Left kidney (tissue), 2 donors: ENCODE measurements around the gene RSAD2. TPM values are rescaled to one million over a fixed set of nuclear protein-coding genes. Genes with fewer than 3 reads are reported as not detected.
A peak's percentile ranks its signal among the peaks of the same experiment; 100 is the strongest.

Source experiments
- DNase-seq: peaks from one replicate; pipeline ENCODE4 v3.0.0-alpha.2; 2013
- polyA plus RNA-seq: library from polyadenylated mRNA; unstranded; fragments of 120-200 nt; gene quantifications from one replicate; pipeline ENCODE4 v1.2.1, GENCODE V29; 2013; ENCODE audit not compliant: insufficient read length

Gene RSAD2
- polyA plus RNA-seq, 1 donor, result 5.3 TPM

DNA sequence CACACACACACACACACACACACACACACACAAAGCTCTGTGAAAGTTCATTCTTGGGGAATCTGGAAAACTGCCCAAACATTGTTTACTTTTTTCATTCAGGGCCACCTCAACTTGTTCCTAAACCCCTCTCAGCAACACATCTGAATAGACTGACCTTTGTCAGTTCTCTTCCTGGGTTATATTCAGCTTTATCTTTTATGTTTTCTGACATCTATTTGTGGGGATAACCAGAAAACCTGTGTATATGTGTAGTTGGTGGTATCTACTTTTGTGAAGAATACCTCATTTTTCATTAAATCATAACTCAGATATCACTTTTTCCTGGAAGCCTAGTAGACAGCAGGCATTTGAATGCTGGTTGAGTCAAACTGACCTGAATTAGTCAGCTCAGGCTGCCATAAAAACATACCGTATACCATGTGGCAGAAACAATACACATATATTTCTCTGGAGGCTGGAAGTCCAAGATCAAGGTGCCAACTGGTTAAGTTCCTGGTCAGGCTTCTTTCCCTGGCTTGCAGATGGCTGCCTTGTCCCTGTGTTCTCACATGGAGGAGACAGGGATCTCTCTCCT is 28.7 kb downstream of the RSAD2 start:
- no peak for DNase-seq

DNA sequence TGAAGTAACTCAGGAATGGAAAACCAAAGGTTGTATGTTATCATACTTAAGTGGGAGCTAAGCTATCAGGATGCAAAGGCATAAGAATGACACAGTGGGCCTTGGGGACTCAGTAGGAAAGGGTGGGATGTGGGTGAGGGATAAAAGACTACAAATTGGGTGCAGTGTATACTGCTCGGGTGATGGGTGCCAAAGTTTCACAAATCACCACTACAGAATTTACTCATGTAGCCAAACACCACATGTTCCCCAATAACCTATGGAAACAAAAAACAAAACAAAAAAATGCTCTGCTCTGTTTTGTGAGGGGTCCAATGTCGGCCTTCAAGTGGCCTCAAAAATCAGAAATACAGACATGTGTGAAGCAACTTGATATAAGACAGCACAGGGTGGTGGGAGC is 30.7 kb downstream of the RSAD2 start:
- DNase-seq, result no peak

DNA sequence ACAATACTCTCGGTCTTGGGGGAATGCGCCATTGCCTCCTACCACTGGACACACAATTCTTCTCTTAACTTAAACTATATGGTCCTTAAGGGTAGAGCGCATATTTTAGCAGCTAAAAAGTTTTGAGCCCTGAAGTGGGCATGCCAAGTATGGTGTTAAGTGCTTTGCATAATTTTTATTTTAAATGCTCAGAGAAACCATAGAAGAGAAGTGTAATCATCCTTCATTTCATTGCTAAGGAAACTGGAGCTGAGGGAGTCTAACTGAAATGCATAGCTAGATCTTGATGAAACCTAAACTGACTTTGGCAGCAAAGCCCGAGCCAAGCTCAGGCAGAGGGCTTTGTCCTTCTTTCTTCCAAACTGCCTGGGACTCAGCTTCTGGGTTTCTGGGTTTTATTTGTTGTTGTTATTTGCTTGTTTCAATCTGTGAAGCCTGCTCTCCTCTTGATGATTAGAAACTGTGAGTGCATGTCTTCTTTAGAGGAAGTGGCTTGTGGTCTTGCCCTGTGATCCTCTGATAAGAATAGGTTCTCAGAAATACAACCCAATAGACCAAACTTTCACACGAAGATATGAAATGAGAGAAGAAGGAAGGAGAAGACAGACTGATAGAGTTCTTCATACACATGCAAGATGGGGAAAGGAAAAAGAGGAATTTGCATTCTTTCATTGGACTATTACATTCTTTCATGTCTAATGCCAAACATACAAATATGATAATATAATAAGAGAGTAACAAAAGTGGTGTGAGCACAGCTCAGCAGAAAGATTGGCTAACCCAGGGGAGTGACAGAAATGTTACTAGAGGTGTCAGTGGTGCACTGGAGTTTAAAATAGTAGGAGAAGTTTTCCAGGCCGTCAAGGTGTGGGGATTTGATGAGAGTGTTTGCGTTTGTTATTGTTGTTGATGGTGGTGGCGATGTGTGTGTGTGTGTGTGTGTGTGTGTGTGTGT is 32.1 kb downstream of the RSAD2 start:
- no peak for DNase-seq

DNA sequence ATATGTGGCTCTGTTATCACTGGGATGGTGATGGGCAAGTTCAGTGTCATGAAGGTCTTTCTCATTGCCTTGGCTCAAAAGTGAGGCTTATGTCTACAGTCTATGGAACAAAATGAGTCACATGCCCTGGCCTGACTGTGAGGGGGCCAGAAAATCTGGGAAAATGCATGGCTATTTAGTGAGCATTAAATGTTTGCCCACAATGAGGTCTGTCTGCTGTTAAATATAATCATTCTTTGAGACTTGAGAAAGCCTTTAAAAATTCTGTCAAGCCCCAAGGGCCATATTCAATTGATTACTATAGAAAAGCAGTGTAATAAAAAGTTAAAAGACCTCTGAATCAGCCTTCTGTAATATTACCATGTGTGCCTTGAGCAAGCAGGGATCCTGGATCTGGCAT is 34.1 kb downstream of the RSAD2 start:
- no peak for DNase-seq

DNA sequence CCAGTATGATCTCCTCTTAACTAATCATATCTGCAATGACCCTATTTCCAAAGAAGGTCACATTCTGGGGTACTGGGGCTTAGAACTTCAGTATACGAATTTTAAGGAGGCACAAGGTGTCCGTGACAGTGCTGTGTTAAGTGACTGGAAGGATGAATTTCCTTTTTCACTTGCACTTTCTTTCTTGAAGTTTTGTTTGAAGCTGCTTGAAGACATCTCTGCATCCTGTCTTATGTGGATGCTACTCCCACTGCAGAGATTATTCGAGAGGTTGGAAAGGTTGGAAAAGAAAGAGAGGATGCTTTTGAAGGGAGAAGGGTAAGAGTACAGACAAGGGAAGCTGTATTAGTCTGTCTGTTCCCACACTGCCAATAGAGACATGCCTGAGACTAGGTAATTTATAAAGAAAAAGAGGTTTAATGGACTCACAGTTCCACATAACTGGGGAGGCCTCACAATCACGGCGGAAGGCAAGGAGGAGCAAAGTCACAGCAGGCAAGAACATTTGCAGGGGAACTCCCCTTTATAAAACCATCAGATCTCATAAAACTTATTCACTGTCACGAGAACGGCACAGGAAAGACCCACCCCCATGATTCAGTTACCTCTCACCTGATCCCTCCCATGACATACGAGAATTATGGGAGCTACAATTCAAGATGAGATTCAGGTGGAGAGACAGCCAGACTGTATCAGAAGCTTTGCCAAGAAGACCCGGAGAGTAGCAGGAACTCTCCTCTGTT is 36.0 kb downstream of the RSAD2 start:
- DNase-seq, result no peak

DNA sequence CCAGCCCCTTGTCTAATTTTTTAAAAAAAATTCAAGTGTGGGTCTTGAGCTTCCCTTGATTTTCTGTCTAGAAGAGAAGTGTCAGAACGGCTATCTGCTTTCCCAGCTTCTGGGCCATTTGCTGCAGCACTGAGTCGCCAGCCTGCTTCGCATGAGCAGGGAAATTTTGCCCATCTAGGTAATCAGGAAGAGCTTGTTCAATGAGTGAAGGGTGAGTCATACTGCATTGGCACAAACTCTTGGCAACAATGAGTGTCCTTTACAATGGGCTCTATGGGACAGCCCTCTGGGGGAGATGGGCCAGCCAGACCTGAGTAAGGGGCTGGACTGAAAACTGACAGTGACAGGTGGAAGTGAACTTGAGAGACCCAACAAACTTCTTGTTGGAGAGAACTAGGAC is 37.3 kb downstream of the RSAD2 start:
- DNase-seq, result no peak

DNA sequence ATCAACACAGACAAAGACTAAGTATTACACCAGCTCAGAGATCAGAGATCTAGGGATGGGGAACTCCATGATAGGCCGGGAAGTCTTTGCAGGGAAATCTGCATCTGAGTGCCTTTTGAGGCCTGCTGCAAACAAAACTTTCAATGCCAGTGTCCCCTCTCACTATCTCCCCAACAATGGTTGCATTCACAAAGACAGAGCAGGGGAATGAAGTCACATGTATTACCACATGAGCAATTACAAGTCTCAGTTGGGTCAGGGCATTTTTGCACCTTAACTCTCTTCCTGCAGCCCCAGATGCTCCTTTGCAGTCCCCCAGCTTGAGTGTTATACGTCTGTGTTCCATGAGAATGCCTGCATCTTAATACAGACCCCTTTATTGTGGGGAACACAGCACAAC is 37.8 kb downstream of the RSAD2 start:
- DNase-seq, result no peak

DNA sequence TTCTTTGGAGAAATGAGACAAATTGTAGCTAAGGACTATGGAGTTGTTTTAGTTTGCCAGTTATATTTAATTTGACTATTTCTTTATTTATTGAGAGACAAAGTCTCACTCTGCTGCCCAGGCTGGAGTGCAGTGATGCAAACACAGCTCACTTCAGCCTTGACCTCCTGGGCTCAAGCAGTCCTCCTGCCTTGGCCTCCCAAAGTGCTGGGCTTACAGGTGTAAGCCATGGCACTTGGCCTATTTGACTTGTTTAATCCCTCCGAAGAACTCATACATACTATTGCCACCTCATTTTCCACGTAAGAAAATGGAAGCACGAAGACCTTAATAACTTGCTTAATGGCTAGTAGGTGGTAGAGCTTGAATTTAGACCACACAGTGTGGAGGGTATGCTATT is 38.6 kb downstream of the RSAD2 start:
- DNase-seq, result no peak

DNA sequence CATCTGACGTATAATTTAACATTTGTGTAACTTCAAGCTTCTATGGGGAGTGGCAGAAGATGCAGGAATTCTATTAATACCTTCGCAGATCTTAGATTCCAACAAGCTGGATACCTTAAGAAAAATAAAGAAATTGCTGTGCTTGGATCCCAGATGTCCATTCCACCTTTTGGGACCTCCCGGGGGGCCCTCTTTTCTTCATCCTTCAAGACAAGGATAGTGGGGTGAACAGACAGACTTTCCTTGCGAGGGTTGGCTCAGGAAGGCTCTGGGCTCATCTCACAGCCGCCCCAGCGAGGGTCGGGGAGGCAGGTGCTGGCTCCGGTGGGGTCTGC is 39.1 kb downstream of the RSAD2 start:
- no peak for DNase-seq

DNA sequence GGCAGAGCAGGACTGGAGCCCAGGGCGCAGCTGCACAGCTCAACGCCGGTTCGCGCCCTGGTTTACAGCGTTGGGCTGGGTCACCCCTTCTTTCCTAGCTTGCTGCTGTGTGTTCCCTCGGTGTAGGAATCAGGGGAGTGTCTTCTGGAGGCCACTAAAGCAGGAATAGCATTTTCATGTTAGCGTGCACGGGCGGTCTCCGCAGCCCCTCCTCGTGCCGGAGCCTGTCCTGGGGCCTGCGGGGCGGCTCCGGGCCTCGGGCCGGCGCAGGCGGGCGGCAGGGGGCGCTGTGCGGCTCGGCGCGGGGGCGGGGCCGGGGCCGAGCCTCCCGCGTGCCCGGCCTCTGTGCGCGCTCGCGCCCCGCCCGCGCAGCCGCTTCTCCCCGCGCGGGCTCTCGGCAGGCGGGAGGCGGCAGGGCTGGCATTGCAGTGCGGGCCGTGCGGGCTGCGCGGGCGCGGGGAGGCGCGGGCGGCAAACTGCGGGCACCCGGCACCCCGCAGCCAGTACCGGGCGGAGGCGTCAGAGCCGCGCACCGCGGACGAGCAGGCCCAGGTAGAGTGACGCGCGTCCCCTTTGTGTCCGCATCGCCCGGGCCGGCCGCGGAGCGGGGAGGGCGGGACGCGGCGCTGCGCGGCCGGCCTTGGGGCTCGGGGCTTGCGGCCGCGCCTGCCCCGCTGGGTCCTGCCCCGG is 39.6 kb downstream of the RSAD2 start, which contains the start of gene RNF144A:
TSS of gene RNF144A (plus strand) at position 342 of the 690 bp plus-strand sequence. CDS start 79,515 bp downstream, outside the sequence.
- DNase-seq, result no peak

DNA sequence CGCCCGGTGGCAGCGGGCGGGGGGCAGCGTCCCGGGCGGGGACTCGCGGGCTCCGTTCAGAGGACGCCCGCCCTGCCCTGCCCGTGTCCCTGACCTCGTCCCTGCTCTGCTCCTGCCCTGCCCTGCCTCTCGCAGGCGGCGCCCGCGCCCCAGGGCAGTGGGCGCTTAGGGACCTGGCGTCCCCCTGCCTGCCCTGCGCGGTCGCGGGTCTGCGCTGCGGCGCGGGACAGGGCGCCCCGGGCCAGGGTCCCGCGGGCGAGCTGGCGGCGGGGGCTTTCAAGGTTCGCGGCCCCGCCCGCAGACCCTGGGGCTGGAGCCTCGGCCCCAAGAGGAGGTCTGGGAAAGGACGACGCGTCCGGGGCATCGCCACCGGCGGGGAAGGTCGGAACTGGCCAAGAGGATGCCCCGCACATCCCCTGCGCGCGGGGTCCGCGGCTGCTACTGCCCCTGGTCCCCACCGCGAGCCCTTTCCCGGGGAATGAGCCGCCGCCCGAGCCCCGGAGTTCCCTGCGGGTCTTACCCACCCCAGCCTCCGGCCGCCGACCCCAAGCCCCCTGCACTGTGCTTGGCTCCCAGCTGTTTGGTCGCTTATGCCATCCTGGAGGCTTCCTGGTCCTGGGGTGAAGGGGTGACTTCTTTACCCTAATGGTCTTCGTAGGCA is 40.3 kb downstream of the RSAD2 start:
- DNase-seq, result no peak

DNA sequence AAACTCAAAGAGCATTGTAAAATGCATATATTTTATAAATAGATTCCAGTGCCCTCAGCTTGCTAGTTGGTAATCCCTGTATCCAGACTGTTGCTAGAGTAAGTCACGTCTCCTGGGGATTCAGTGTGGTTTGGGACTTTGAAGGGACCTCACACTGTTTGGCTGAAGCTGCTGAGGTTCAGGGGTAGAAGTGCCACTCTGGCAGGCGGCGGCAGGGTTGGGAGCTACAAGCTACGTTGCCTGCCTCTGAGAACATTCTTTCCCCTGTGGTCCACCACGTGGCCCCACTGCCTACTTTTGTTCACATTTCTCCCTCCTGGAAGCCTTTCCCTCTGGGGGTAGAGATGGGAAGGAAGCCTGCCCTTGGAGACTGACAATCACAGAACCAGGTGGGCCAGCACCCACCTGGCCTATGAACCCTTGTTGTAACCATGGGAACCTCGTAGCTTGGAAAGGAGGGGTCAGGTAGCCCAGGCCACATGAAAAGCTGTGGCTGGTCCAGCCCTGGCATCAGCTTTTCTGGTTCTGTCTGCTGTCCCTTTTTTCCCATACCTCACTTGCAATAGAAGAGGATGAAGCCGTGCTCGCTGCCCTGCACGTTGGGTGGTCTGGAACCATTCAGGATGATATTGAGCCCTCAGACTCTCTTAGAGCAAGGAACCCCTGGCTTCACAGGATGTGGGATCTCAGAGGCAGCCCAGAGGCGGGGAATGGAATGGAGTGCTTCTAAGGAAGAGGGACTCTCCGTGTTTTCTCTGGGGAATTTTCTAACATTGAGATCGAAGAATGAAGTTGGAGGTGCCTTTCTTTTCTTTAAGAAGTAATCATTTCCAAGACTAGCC is 42.5 kb downstream of the RSAD2 start:
- DNase-seq, result no peak

DNA sequence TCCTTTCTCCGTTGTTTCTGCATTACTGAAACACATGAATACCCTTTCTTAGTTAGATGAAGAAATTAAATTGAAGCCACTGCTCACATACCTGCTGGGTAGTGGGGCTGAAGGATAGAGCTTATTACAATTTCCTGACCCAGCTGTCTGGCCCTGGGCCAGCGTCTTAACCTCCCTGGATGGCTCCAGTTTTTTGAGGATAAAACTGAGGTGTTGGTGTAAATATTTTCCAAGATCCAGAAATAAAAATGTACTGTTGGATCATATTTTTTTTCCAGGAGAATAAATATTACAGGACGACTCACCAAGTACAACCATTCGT is 43.1 kb downstream of the RSAD2 start:
- DNase-seq, result no peak

DNA sequence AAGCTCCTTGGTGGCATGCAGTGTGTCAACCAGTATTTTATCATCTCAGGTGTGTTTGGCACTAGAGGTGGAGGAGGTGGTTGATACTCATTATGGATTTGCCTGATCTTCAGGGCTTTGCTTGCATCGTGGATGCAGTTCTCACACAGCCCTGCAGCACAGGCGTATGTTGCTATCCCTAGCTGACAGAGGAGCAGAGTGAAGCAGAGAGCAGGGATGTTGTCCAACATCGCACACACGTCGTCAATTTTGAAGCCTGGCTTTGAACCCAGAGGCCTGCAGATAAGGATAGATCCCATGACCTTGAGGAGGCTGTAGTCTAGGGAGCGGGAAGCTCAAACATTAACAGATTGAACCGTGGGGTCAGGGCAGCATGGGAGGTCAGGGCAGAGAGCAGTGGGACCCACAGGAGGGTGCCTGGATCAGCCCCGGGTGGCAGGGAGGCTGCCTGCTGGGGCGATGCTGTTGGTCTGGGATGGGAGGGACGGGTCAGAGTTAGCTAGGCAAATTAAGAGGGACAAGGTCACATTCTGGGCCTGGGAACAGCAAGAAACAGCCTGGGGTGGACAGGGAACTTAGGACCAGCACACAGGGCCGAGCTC is 43.8 kb downstream of the RSAD2 start:
- DNase-seq, result no peak

DNA sequence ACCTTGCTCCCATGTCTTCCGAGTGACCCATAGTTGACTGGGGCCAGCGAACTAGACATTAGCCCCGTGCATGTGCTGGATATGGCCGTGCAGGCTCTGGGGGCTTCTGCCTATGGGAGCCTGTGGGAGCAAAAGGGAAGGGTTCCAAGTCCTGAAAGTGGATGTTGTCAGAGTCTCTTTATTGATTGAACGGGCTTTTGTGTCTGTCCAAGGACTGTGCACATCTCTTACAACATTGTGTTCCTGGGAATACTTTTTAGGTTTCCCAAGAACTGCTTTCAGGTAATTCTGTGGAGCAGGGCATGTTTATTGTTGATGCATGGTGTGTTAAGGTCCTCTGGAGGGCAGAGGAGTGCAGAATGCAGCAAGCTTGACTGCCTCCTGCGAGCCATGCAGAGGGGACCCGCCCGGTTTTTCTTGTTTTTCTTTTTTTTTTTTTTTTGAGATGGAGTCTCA is 44.7 kb downstream of the RSAD2 start:
- peak; percentile 60 for DNase-seq

DNA sequence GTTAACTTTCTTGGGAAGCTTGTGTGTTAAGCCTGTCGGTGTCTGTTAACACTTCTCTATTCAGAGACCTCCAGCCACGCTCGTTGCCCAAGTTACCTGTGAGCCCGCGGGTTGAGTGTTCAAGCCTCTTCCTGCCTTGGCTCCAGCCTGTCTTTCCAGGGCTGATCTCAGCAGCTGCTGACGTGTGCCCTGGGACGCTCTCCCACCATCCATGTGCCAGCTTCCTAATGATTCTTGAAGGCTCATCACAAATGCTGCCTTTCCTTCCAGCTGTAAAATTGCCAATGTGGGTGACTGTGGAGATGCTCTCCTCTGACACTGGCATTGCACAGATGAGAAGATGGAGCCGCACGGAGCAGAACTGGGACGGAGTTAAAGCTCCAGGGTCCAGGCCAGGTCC is 45.7 kb downstream of the RSAD2 start:
- DNase-seq, result no peak

DNA sequence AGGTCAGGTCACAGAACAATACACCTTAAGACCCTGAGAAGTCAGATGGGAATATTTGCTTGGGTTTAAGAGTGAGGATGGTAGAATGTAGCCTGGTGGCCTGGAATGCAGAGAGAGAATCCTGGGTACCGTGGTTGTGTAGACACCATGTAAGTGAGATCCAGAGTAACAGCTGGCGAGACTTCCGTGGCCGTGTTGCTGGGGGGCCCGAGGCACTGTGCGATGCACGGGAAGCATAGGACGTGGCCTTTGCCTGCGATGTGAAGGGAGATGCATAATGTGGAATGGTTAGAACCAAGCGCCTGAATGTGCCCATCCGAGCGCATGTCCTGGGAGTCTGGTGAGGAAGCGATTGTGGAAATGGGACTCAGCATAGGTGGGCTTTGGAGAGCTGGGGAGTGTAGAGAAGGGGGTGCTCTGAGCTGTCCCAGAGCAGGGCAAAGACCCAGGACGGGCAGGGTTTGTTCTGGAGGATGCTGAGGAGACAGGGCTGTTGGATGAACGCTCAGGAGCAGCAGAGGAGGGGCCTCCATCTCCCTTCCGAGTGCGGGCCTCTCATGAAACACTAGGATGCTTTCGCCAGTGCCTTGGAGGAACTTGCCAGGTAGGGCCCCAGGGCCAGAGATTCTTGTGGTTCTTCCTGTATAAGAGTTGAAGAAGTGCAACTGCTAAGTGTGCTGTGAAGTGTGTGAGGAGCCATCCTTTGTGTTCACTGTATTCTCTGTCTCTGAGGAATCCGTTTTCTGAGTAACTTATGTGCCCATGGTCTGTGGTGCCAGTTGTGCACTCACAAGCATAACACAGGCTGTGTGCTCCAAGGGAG is 46.7 kb downstream of the RSAD2 start:
- DNase-seq, result no peak

DNA sequence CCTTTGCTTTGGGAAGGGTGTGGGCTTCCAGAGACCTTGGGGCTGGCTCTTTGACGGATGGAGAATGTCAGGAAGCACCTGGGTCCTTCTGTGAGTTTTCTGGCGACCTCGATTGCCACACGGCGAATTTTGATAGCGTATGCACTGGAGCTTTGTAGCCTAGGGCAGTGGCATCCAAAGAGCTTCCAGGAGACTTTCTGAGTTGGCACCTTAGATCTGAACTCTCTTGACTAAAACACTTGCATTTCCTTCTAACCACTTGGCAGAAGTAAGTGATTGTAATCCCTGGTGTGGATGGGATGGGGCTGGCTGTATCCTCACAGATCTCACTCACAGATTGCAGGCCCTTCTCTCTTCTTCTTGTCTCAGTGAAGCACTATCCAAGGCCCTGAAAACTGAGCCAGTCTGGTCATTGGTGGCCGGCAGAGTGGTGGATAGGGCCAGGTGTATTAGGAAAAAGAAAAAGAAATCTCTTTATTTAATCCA is 47.4 kb downstream of the RSAD2 start:
- DNase-seq, result no peak

DNA sequence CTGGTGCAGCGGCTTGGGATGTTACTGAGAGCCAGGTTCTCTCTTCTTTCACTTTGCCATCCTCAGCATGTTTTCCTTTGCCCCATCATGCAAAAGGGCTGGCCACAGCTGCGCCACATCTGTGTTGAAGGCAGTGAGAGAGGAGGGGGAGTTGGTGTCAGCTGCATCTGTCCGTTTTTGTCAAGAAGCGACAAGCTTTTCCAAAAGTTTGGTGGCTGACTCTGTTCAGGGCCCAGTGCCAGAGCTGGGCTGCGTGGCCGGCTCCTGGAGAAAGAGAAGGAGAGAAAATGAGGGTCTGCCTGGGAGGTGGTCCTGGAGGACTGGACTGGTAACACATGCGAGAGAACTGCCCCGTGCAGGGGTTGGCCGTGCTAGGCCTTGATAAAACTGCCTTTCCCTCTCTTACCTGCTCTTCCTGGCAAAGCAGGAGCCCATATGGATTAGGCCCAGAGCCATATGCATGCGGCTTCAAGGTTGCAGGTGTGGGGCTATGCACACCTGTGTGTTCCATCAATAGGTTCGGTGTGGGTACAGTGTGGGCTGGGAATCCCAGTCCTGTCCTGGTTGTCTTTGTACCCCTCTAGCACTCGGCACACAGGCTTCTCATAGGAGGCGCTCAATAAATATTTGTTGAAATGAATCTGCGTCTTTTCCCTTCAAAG is 48.6 kb downstream of the RSAD2 start:
- DNase-seq, result no peak
